AG10803 (cell line): Measurements from ENCODE around the gene SLC17A9.

Experiments used
- DNase-seq: peaks from one replicate; pipeline ENCODE4 v3.0.0; 2010; ENCODE audit warnings: low read depth
- H3K4me3 ChIP-seq: 2 replicates; pipeline ENCODE4 v1.5.1; 2011; ENCODE audit warnings: mild to moderate bottlenecking, low read length, control low read depth
- TF ChIP-seq, protein P1 (sequence below): conservative IDR thresholded peaks from 2 replicates; pipeline ENCODE4 v1.5.1; 2011; ENCODE audit warnings: mild to moderate bottlenecking, low read length, control low read depth, inconsistent platforms

Gene SLC17A9

DNA sequence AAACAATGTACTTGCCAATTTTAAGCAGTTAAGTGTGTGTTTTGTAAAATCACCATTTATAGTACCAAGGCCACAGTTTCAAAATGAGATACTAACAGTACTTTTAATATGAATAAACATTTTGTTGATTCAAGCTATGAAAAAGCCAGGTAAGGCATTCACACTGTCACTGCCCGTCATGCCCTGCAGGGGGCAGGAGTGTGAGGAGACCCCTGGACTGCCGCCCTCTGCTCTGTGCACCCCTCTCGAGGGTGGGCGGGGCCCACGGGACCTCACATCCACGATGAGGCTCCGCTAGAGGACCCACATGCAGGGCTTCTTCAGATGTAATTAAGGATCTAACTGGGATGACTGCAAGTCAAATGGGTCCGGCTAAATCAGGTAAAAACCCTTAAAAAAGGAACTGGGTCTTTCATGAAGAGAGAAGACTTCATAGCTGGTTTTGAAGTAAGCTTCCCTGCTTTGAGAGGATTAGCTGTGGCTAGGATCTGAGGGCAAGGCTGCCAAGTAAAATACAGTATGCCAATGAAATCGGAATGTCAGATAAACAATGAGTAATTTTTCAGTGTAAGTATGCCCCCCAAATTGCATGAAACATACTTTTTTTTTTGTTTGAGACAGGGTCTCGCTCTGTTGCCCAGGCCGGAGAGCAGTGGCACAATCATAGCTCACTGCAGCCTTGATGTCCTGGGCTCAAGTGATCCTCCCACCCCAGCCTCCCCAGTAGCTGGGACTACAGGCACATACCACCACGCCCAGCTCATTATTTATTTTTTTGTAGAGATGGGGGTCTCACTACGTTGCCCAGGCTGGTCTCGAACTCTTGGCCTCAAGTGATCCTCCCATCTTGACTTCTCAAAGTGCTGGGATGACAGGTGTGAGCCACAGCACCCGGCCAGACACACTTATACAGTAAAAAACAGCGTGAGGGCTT lies 44.9 kb upstream of the SLC17A9 start:
- no peak overlapping the region for H3K4me3 ChIP-seq
- no peak for DNase-seq
- TF ChIP-seq, protein P1, sequence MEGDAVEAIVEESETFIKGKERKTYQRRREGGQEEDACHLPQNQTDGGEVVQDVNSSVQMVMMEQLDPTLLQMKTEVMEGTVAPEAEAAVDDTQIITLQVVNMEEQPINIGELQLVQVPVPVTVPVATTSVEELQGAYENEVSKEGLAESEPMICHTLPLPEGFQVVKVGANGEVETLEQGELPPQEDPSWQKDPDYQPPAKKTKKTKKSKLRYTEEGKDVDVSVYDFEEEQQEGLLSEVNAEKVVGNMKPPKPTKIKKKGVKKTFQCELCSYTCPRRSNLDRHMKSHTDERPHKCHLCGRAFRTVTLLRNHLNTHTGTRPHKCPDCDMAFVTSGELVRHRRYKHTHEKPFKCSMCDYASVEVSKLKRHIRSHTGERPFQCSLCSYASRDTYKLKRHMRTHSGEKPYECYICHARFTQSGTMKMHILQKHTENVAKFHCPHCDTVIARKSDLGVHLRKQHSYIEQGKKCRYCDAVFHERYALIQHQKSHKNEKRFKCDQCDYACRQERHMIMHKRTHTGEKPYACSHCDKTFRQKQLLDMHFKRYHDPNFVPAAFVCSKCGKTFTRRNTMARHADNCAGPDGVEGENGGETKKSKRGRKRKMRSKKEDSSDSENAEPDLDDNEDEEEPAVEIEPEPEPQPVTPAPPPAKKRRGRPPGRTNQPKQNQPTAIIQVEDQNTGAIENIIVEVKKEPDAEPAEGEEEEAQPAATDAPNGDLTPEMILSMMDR, result peak; percentile 52

DNA sequence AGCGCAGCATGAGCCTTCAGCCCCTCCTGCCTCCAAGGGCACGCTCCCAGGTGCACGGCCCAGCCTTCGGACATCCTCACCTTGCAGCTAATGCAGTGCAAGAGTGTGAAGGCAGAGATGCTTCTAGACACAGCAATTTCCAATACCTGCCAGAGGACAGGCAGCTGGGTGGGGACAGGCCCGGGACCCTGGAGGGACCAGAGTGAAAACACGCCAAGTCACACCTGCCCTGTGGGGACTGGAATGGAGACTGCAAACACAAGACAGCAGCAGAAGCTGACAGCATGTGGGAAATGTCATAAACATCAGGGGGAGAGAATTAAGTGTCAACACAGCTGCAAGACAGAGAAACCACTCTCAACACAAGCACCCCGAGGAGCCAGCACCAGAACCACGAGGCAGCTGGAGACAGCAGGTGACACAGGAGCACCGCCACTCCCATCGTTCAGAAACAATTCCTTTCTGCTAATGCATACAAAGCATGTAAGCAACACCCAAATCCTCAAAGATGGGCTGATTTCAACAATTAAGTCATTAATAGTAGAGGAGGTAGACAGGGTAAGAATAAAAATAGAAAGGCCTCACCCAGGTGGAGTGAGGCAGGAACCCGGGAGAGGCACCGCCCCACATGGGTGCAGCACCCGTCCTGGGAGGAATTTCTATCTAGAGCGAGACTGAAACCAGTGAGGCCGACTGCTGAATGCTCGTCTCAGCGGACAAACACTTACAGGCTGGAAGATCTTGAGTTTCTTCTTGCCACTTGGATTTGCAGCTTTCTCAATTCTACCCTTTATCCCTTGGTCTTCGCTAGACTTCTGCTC lies 43.3 kb upstream of the SLC17A9 start:
- H3K4me3 ChIP-seq, result no peak overlapping the region
- no peak for DNase-seq
- TF ChIP-seq, protein P1, result no peak

DNA sequence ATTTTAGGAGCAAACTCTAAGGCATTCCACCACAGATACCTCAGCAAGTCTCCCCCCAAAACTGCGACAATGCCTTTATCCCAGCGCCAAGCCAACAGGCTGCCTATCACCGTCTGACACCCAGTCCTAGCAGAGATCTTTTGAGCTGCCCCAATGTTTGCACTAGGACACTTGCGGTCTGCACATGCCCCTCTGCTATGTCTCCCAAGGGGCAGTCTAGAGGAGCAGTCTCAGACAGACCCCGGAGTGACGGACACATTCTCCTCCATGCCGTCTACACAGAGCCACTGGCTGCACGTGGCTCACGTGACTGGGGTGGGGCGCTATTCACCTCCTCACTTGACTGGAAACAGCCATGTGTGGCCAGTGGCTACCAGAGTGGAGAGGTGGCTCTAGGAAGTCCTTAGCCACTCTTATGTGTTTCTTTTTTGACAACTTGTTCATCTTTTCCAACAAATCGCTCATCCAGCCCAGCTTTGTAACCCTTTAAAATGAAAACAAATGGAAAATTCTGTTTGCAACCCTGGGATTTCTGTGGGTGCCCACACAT lies 42.2 kb upstream of the SLC17A9 start:
- no peak overlapping the region for H3K4me3 ChIP-seq
- no peak for DNase-seq
- TF ChIP-seq, protein P1, result no peak

DNA sequence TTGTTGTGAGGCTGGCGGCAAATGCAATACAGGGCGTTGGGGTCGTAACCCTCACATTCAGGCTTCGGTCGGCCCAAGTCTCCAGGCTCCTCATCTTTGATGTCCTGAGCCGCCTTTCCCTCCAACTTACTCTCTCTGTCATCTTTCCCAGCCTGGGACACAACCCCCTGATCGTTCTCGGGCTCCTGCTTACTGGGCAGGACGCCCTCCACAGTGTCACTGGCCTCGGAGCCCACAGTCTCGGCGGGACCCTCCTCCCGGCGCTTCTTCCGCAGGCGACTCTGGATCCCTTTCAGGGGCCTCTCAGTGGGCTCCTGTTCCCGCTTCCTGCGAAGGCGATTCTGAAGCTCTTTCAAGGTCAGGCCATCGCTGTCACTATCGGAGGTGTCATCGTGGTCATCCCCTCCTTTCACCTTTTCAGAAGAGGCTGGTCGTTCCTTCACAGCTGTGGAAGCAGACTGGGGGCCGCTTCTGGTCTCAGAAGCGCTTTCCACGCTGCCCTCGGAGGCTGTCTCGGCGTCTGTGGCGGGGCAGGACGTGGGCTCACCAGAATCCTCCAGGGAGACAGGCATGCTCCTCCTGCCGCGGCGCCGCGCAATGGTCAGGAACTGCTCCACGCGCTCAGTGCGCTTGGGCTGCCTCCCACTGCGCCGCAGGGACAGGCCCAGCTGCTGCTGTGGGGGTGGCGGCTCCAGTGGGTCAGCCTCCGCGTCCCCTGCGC lies 41.6 kb upstream of the SLC17A9 start:
- no peak overlapping the region for H3K4me3 ChIP-seq
- TF ChIP-seq, protein P1, result no peak
- DNase-seq, result no peak

DNA sequence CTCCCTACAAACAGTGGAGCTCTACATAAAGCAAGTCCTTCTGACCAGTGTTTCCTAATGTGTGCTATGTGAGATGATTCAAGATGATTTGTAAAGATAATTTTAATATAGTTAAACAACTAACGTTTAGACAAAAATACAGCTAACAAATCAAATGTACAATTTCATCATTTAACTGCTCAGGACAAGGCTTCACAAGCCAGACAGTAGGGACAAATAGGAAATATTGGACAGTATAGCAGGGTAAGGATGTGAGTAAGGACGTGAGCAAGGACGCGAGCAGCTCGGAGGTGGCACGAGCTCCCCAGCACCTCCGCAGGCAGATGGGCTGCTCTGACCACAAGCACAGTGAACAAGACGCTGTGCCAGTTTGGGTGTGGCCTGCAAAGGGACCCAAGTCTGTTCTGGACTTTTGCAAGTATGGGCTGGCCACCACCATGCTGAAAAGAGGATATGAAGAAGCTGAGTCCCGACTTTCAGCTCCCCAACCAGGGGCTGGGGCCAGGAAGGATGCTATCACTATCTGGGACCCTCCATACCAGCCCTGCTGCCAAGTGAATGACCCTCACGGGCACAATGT lies 40.7 kb upstream of the SLC17A9 start:
- no peak for DNase-seq
- H3K4me3 ChIP-seq, result no peak overlapping the region
- TF ChIP-seq, protein P1, result no peak

DNA sequence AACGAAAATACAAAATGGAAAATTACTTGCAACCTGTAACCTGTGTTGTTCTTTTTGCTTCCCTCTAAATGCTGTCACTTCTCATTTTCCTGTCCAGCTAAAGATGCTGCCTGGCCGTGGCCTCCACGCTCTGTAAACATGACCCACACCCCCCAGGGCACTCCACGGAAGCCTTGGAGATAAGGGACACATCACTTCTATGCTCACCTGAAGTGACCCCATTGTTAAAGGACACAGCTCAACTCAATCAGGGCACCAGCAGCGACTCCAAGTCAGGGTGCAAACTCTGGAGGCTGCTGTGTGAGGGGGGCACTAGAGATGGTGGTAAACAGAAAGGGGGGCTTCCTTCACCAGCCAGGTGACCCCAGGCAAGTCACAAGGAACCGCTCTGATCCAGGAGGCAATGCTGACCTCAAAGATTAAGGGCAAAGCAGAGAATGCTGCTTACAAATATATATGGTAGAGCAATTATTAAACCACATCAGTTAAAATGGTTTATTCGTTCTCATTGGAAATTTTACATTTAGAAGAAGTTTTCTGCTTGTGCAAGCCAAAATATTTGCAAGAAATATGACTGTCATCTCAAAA lies 39.4 kb upstream of the SLC17A9 start:
- no peak for DNase-seq
- TF ChIP-seq, protein P1, result no peak

More for the DNA sequence above, 39.4 kb upstream of the SLC17A9 start:
- no peak overlapping the region for H3K4me3 ChIP-seq
